ENCODE measurements around the gene RNF130. TPM values are rescaled to one million over a fixed set of nuclear protein-coding genes. Genes with fewer than 3 reads are reported as not detected.

RNF130 gene
- total RNA-seq, 1 donor from 2014 or later: 43.4 TPM

DNA sequence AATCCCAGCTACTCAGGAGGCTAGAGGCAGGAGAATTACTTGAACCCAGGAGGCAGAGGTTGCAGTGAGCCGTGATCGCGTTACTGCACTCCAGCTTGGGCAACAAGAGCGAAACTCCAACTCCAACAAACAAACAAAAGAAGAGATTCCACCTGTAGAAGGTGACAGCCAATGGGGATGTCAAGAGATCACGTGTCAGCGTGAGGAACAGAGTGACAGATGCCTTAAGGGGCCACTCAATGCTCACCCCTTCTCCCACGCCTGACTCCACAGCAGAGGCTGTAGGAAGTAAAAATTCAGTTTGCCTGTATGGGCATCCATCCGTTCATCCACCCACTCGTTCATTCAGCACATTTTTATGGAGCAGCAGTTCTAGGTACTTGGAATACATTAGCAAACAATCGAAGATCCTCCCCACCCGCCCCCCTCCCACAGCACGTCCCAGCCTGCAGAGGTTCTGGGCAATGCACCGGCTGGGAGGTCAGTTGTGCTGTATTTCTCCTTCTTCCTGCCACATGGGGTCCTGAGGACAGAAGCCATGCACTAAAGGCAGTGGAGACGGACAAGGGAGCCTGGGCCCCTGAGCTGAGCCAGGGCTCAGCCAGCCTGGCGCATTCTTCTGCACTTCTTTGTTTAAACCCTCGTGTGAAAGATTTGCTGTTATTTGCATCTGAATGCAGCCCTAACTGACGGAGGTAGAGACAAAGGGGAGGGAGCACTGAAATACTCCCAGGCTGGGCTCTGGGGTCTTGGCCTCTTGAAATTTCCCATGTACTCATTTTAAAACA lies 11.3 kb upstream of the RNF130 start:
- Mint-ChIP-seq H3K27me3 (ENCODE audit: low read depth) (peaks cover 16% of the 10 kb centered on the region), H3K27ac (ENCODE audit: unreplicated experiment) (no peak overlapping the region), H3K4me3 (ENCODE audit: unreplicated experiment) (no peak overlapping the region), H3K9me3 (ENCODE audit: low read depth) (no peaks in the 10 kb centered on the region), H3K4me1 (ENCODE audit: low read depth) (no peaks in the 10 kb centered on the region), H3K36me3 (ENCODE audit: low read depth) (no peaks in the 10 kb centered on the region)
- no peak for DNase-seq (ENCODE audit: low spot score)
- TF ChIP-seq, protein P1, sequence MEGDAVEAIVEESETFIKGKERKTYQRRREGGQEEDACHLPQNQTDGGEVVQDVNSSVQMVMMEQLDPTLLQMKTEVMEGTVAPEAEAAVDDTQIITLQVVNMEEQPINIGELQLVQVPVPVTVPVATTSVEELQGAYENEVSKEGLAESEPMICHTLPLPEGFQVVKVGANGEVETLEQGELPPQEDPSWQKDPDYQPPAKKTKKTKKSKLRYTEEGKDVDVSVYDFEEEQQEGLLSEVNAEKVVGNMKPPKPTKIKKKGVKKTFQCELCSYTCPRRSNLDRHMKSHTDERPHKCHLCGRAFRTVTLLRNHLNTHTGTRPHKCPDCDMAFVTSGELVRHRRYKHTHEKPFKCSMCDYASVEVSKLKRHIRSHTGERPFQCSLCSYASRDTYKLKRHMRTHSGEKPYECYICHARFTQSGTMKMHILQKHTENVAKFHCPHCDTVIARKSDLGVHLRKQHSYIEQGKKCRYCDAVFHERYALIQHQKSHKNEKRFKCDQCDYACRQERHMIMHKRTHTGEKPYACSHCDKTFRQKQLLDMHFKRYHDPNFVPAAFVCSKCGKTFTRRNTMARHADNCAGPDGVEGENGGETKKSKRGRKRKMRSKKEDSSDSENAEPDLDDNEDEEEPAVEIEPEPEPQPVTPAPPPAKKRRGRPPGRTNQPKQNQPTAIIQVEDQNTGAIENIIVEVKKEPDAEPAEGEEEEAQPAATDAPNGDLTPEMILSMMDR (IDR thresholded peaks at IDR 0.05): no peak

GRCh38 chr5:180081481-180081880 lies 9.9 kb upstream of the RNF130 start:
- H3K36me3 Mint-ChIP-seq (ENCODE audit: low read depth): no peaks in the 10 kb centered on the region
- no peak for DNase-seq (ENCODE audit: low spot score)
- peaks cover 16% of the 10 kb centered on the region for H3K27me3 Mint-ChIP-seq (ENCODE audit: low read depth)
- H3K4me3 Mint-ChIP-seq (ENCODE audit: unreplicated experiment): no peak overlapping the region
- H3K27ac Mint-ChIP-seq (ENCODE audit: unreplicated experiment): no peak overlapping the region
- TF ChIP-seq, protein P1 (IDR thresholded peaks at IDR 0.05): no peak
- no peaks in the 10 kb centered on the region for H3K9me3 Mint-ChIP-seq (ENCODE audit: low read depth)
- no peaks in the 10 kb centered on the region for H3K4me1 Mint-ChIP-seq (ENCODE audit: low read depth)

GRCh38 chr5:180080486-180081280 lies 9.1 kb upstream of the RNF130 start:
- DNase-seq (ENCODE audit: low spot score): no peak
- no peaks in the 10 kb centered on the region for H3K4me1 Mint-ChIP-seq (ENCODE audit: low read depth)
- H3K36me3 Mint-ChIP-seq (ENCODE audit: low read depth): no peaks in the 10 kb centered on the region
- no peaks in the 10 kb centered on the region for H3K9me3 Mint-ChIP-seq (ENCODE audit: low read depth)
- no peak overlapping the region for H3K4me3 Mint-ChIP-seq (ENCODE audit: unreplicated experiment)
- H3K27ac Mint-ChIP-seq (ENCODE audit: unreplicated experiment): no peak overlapping the region
- peaks cover 16% of the 10 kb centered on the region for H3K27me3 Mint-ChIP-seq (ENCODE audit: low read depth)
- TF ChIP-seq, protein P1 (IDR thresholded peaks at IDR 0.05): no peak

DNA sequence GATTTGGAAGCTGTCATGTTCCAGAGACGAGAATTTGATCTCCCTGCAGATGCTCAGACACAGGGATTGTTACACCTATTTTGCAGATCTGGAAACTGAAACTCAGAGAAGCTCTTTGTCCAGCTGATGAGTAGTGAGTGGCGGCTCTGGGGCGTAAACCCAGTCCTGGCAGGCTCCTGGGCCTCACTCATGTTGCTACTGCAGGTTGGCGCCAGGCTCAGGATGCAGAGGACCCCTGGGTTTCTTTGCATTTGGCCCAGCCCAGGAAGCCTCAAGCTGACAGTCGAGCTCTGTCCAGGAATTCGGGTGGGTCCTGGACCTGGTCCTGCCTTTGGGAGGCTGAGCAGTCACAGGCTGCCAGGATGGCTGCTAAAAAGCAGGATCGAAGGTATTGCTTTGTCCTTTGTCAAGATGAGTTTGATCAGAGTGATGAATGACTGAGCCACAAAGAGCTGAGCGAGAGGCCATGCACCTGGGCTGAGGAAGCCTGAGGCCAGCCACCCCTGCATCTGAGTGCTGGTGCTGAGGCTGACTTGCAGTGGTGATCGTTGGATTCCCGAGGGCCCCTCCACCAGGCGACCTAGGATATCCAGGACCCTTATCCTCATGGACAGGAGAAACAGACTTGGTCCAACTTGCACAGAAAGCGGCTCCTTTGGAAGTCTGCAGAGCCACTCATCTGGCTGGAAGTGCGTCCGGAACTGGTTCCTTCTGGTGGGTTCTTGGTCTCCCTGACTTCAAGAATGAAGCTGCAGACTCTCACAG lies 8.3 kb upstream of the RNF130 start:
- TF ChIP-seq, protein P1 (IDR thresholded peaks at IDR 0.05): no peak
- no peaks in the 10 kb centered on the region for H3K36me3 Mint-ChIP-seq (ENCODE audit: low read depth)
- H3K4me3 Mint-ChIP-seq (ENCODE audit: unreplicated experiment): no peak overlapping the region
- H3K9me3 Mint-ChIP-seq (ENCODE audit: low read depth): no peaks in the 10 kb centered on the region
- H3K4me1 Mint-ChIP-seq (ENCODE audit: low read depth): no peaks in the 10 kb centered on the region
- no peak overlapping the region for H3K27ac Mint-ChIP-seq (ENCODE audit: unreplicated experiment)
- peaks cover 16% of the 10 kb centered on the region for H3K27me3 Mint-ChIP-seq (ENCODE audit: low read depth)
- DNase-seq (ENCODE audit: low spot score): no peak

DNA sequence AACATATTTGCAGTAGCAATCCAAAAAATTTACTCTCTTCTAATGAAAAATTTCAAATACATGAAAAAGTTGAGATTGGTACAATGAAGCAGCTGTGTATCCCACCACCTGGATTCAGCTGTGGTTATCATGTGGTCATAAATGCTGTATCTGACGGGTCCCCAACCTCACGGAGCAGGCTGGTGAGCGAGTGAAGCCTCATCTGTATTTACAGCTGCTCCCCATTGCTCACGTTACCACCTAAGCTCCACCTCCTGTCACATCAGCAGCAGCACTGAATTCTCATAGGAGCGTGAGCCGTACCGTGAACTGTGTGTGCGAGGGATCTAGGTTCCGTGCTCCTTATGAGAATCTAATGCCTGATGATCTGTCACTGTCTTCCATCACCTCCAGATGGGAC lies 6.8 kb upstream of the RNF130 start:
- no peak for DNase-seq (ENCODE audit: low spot score)
- TF ChIP-seq, protein P1 (IDR thresholded peaks at IDR 0.05): no peak
- Mint-ChIP-seq H3K27me3 (ENCODE audit: low read depth) (peaks cover 13% of the 10 kb centered on the region), H3K36me3 (ENCODE audit: low read depth) (no peaks in the 10 kb centered on the region), H3K4me1 (ENCODE audit: low read depth) (no peaks in the 10 kb centered on the region), H3K9me3 (ENCODE audit: low read depth) (no peaks in the 10 kb centered on the region), H3K4me3 (ENCODE audit: unreplicated experiment) (no peak overlapping the region), H3K27ac (ENCODE audit: unreplicated experiment) (no peak overlapping the region)

Measured in chondrocyte (in vitro differentiated cells).